C4-2B (cell line): Measurements from ENCODE around the gene MRAP2.

ENCODE experiments used
- H3K27ac ChIP-seq: fragments of 450-650 bp; 2 replicates; pipeline ENCODE4 v1.5.1; 2017
- CTCF ChIP-seq: fragments of 450-650 bp; conservative IDR thresholded peaks from 2 replicates; pipeline ENCODE4 v1.5.1; 2017; ENCODE audit warnings: mild to moderate bottlenecking
- ZFX ChIP-seq: fragments of 450-650 bp; IDR thresholded peaks from 2 replicates; pipeline ENCODE4 v1.6.1; 2017

MRAP2 gene

GRCh38 chr6:84033523-84034451 is at the start of gene MRAP2:
Gene MRAP2, plus strand, starts transcription at chr6:84033772. Its CDS starts 21,547 bp downstream, at chr6:84055319.
- H3K27ac ChIP-seq = no peak within 1 kb of the TSS

GRCh38 chr6:83984411-83984810 is 49.2 kb upstream of the MRAP2 start:
- H3K27ac ChIP-seq = no peak overlapping the region

More at GRCh38 chr6:84033523-84034451, at the start of gene MRAP2:
- TF ChIP-seq ZFX = no peak
- TF ChIP-seq CTCF = no peak

GRCh38 chr6:83985308-83985713 is 48.3 kb upstream of the MRAP2 start:
- TF ChIP-seq CTCF (no peak), ZFX (no peak)
- H3K27ac ChIP-seq = no peak overlapping the region

More at GRCh38 chr6:83984411-83984810, 49.2 kb upstream of the MRAP2 start:
- no peak for TF ChIP-seq ZFX

GRCh38 chr6:83985715-83986114 is 47.9 kb upstream of the MRAP2 start:
- TF ChIP-seq CTCF = no peak
- no peak for TF ChIP-seq ZFX
- H3K27ac ChIP-seq = no peak overlapping the region

GRCh38 chr6:83998021-83998584 is 35.5 kb upstream of the MRAP2 start:
- TF ChIP-seq CTCF (no peak), ZFX (no peak)
- no peak overlapping the region for H3K27ac ChIP-seq

GRCh38 chr6:84001119-84001518 is 32.5 kb upstream of the MRAP2 start:
- no peak overlapping the region for H3K27ac ChIP-seq
- TF ChIP-seq ZFX (no peak), CTCF (no peak)

- no peak overlapping the region for H3K27ac ChIP-seq
- TF ChIP-seq CTCF (no peak), ZFX (no peak)
Observed at GRCh38 chr6:84002226-84002625, 31.3 kb upstream of the MRAP2 start.
